SH-SY5Y (cell line): Measurements from ENCODE around the gene CEP85L.

Source experiments
- GATA2 ChIP-seq: IDR thresholded peaks from 2 replicates; pipeline ENCODE4 v1.6.1; 2011; ENCODE audit warnings: mild to moderate bottlenecking, low read depth, low read length
- GATA3 ChIP-seq: IDR thresholded peaks from 2 replicates; pipeline ENCODE4 v1.6.1; 2011; ENCODE audit warnings: low read depth, mild to moderate bottlenecking, low read length, moderate library complexity

DNA sequence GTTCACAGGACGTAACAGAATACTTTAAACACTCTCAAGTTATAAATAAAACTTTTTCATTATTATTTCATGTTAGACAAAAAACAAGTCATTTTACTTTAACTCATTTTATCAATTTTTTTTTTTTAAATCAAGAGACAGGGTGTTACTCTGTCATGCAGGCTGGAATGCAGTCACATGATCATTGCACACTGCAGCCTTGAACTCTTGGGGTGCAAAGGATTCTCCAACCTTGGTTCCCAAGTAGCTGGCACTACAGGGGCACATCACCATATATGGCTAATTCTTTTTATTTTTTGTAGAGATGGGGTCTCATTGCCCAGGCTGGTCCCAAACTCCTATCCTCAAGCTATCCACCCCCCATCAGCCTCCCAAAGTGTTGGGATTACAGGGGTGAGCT is 89.1 kb downstream of the CEP85L start:
- TF ChIP-seq GATA3: no peak
- TF ChIP-seq GATA2: no peak
